ENCODE results near the gene SPIRE2. TPM values are rescaled to one million over a fixed set of nuclear protein-coding genes. Genes with fewer than 3 reads are reported as not detected.

SPIRE2 gene
- total RNA-seq, 1 donor from 2014 or later, result 2.8 TPM

DNA sequence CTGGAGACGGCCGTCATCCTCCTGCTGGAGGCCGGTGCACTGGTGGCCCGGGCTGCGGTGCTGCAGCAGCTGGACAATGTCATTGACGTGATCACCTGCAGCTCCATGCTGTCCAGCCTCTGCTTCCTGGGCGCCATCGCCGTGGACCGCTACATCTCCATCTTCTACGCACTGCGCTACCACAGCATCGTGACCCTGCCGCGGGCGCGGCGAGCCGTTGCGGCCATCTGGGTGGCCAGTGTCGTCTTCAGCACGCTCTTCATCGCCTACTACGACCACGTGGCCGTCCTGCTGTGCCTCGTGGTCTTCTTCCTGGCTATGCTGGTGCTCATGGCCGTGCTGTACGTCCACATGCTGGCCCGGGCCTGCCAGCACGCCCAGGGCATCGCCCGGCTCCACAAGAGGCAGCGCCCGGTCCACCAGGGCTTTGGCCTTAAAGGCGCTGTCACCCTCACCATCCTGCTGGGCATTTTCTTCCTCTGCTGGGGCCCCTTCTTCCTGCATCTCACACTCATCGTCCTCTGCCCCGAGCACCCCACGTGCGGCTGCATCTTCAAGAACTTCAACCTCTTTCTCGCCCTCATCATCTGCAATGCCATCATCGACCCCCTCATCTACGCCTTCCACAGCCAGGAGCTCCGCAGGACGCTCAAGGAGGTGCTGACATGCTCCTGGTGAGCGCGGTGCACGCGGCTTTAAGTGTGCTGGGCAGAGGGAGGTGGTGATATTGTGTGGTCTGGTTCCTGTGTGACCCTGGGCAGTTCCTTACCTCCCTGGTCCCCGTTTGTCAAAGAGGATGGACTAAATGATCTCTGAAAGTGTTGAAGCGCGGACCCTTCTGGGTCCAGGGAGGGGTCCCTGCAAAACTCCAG lies 91.5 kb downstream of the SPIRE2 start:
- DNase-seq (ENCODE audit: low read depth), result no peak
- TF ChIP-seq, protein P1, sequence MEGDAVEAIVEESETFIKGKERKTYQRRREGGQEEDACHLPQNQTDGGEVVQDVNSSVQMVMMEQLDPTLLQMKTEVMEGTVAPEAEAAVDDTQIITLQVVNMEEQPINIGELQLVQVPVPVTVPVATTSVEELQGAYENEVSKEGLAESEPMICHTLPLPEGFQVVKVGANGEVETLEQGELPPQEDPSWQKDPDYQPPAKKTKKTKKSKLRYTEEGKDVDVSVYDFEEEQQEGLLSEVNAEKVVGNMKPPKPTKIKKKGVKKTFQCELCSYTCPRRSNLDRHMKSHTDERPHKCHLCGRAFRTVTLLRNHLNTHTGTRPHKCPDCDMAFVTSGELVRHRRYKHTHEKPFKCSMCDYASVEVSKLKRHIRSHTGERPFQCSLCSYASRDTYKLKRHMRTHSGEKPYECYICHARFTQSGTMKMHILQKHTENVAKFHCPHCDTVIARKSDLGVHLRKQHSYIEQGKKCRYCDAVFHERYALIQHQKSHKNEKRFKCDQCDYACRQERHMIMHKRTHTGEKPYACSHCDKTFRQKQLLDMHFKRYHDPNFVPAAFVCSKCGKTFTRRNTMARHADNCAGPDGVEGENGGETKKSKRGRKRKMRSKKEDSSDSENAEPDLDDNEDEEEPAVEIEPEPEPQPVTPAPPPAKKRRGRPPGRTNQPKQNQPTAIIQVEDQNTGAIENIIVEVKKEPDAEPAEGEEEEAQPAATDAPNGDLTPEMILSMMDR (conservative IDR thresholded peaks at IDR 0.05; ENCODE audit: low read depth, low read length), result no peak
- H3K4me3 ChIP-seq (ENCODE audit: low read depth, low read length), result no peak overlapping the region

DNA sequence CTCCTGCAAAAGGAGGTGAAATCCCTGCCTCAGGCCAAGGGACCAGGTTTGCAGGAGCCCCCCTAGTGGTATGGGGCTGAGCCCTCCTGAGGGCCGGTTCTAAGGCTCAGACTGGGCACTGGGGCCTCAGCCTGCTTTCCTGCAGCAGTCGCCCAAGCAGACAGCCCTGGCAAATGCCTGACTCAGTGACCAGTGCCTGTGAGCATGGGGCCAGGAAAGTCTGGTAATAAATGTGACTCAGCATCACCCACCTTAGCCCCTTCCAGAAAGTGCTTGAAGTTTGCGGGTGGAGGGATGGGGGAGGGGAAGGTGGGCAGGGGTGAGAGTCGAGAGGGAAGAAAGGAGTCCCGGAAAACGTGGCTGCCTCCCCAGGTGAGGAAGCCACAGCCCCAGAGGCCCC lies 92.4 kb downstream of the SPIRE2 start:
- DNase-seq (ENCODE audit: low read depth), result no peak
- TF ChIP-seq, protein P1 (conservative IDR thresholded peaks at IDR 0.05; ENCODE audit: low read depth, low read length), result no peak

More for the DNA sequence above, 92.4 kb downstream of the SPIRE2 start:
- no peak overlapping the region for H3K4me3 ChIP-seq (ENCODE audit: low read depth, low read length)

Other genes starting within 250 kb of the SPIRE2 start
- gene DPEP1, start 214.8 kb upstream of the SPIRE2 start, total RNA-seq, result 0.65 and 5.0 TPM in 2 replicates
- 132 and 160 TPM in 2 replicates for gene CHMP1A, start 170.8 kb upstream of the SPIRE2 start, total RNA-seq
- gene SPATA33, start 170.6 kb upstream of the SPIRE2 start, total RNA-seq, result 8.1 and 8.2 TPM in 2 replicates
- 35.1 and 57.2 TPM in 2 replicates for gene CDK10, start 141.8 kb upstream of the SPIRE2 start, total RNA-seq
- 16.5 and 39.3 TPM in 2 replicates for gene SPATA2L, start 126.8 kb upstream of the SPIRE2 start, total RNA-seq
- 3.8 and 11.4 TPM in 2 replicates for gene VPS9D1, start 107.6 kb upstream of the SPIRE2 start, total RNA-seq
- gene ZNF276, start 106.9 kb upstream of the SPIRE2 start, total RNA-seq, result 10.1 and 21.6 TPM in 2 replicates
- 22.1 and 34.6 TPM in 2 replicates for gene FANCA, start 11.8 kb upstream of the SPIRE2 start, total RNA-seq
- 118 and 192 TPM in 2 replicates for gene TCF25, start 45.1 kb downstream of the SPIRE2 start, total RNA-seq
- gene MC1R, start 90.4 kb downstream of the SPIRE2 start, total RNA-seq, result 2.5 and 3.5 TPM in 2 replicates
- gene TUBB3, start 94.9 kb downstream of the SPIRE2 start, total RNA-seq, result 833 and 996 TPM in 2 replicates
- 113 and 125 TPM in 2 replicates for gene DEF8, start 120.3 kb downstream of the SPIRE2 start, total RNA-seq
- gene DBNDD1, start 191.0 kb downstream of the SPIRE2 start, total RNA-seq, result 33.1 and 40.7 TPM in 2 replicates
- gene PRDM7, start 248.9 kb downstream of the SPIRE2 start, total RNA-seq, result not detected in 2 replicates